Gastroesophageal sphincter (tissue), 4 donors: Measurements from ENCODE around the gene HIVEP3. TPM values are rescaled to one million over a fixed set of nuclear protein-coding genes. Genes with fewer than 3 reads are reported as not detected.

ENCODE experiments used
- ATAC-seq: fragments of 150-250 bp; one replicate; pipeline ENCODE4 v1.9.1; 2016; ENCODE audit warnings: mild to moderate bottlenecking, moderate library complexity
- H3K27ac ChIP-seq, 4 donors: fragments of 200-600 bp; sonication (generic) in 3 of 4; 1 replicate in 3 of 4; 2 replicates in 1 of 4; pipeline ENCODE4 v1.5.1; 2016 to 2019
- H3K27me3 ChIP-seq: fragments of 200-600 bp; sonication (generic); one replicate; pipeline ENCODE4 v1.5.1; 2019
- H3K36me3 ChIP-seq, 2 donors: fragments of 200-600 bp; sonication (generic); one replicate each; pipeline ENCODE4 v1.5.1; 2019; ENCODE audit warnings: control low read depth in 1 of 2
- H3K4me1 ChIP-seq, 3 donors: fragments of 200-600 bp; sonication (generic); 1 replicate in 2 of 3; 2 replicates in 1 of 3; pipeline ENCODE4 v1.5.1; 2016 to 2019; ENCODE audit warnings: control low read depth in 2 of 3
- H3K4me3 ChIP-seq, 2 donors: fragments of 200-600 bp; sonication (generic); one replicate each; pipeline ENCODE4 v1.5.1; 2019; ENCODE audit warnings: mild to moderate bottlenecking in 1 of 2, moderate library complexity in 1 of 2
- H3K9me3 ChIP-seq, 3 donors: fragments of 200-600 bp; sonication (generic); one replicate each; pipeline ENCODE4 v1.5.1; 2017 to 2019; ENCODE audit warnings: control low read depth in 2 of 3
- EP300 ChIP-seq: sonication (generic); formaldehyde crosslinking; IDR thresholded peaks from one replicate; pipeline ENCODE4 v1.6.1; 2017; ENCODE audit warnings: antibody characterized with exemption, mild to moderate bottlenecking
- POLR2A ChIP-seq, 2 donors: fragments of 450-650 bp; IDR thresholded peaks; one replicate each; pipeline ENCODE4 v1.6.1; 2017; ENCODE audit warnings: antibody characterized with exemption in 2 of 2, mild to moderate bottlenecking in 2 of 2, moderate library complexity in 1 of 2
- POLR2AphosphoS5 ChIP-seq: sonication (generic); formaldehyde crosslinking; IDR thresholded peaks from one replicate; pipeline ENCODE4 v1.6.1; 2017; ENCODE audit warnings: antibody characterized with exemption
- WGBS, 2 donors: methylation state at CpG; one replicate each; pipeline ENCODE4 v1.1.5; 2018; ENCODE audit warnings: low coverage in 1 of 2; 5-methylcytosine and 5-hydroxymethylcytosine counted together
- total RNA-seq, 4 donors: library from RNA; depleted of rRNA; stranded (reverse); fragments of >200 nt; gene quantifications; one replicate each; pipeline ENCODE4 v1.1.0, GENCODE V29; 2016
- TF ChIP-seq, protein P1 (sequence below), 4 experiments: fragments of 200-600 bp in 2 of 4; fragments of 450-650 bp in 2 of 4; sonication (generic) in 1 of 4; IDR thresholded peaks; one replicate each; pipeline ENCODE4 v1.5.1; 2017 to 2019; ENCODE audit warnings: antibody characterized with exemption in 4 of 4, mild to moderate bottlenecking in 2 of 4, moderate library complexity in 2 of 4

The HIVEP3 gene
- total RNA-seq, 4 donors from 2014 or later: 1.9 to 3.8 (median 2.8) TPM

DNA sequence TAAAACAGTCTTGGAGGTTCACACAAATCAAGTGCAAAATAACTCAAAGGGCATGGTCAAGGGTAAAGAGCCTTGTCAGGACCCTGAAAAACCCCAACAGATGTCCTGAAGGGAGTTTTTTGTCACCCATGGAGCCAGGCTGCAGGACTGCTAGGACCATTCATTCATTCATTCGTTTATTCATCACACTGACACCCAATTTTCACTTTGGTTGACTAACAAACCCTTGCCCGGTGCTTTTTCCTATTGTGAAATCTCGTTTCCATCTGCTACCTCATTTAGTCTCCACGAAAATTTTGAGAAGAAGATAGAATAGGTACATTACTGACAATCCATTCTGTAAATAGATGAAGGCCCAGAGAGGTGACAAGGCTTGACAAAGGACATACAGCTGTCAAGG is 216.0 kb downstream of the HIVEP3 start:
- H3K9me3 ChIP-seq: no peaks in the 10 kb centered on the region
- H3K36me3 ChIP-seq: no peaks in the 10 kb centered on the region
- 79 to 87% methylated on average over 4 of the region's 4 CpGs for WGBS, 2 donors
- H3K27me3 ChIP-seq: no peaks in the 10 kb centered on the region
- H3K4me3 ChIP-seq: no peak overlapping the region
- H3K4me1 ChIP-seq: no peaks in the 10 kb centered on the region
- no peak overlapping the region for H3K27ac ChIP-seq
- TF ChIP-seq EP300: no peak
- TF ChIP-seq, protein P1, sequence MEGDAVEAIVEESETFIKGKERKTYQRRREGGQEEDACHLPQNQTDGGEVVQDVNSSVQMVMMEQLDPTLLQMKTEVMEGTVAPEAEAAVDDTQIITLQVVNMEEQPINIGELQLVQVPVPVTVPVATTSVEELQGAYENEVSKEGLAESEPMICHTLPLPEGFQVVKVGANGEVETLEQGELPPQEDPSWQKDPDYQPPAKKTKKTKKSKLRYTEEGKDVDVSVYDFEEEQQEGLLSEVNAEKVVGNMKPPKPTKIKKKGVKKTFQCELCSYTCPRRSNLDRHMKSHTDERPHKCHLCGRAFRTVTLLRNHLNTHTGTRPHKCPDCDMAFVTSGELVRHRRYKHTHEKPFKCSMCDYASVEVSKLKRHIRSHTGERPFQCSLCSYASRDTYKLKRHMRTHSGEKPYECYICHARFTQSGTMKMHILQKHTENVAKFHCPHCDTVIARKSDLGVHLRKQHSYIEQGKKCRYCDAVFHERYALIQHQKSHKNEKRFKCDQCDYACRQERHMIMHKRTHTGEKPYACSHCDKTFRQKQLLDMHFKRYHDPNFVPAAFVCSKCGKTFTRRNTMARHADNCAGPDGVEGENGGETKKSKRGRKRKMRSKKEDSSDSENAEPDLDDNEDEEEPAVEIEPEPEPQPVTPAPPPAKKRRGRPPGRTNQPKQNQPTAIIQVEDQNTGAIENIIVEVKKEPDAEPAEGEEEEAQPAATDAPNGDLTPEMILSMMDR (IDR thresholded peaks at IDR 0.05): no peak
- no peak for TF ChIP-seq POLR2AphosphoS5
- ATAC-seq: no peak

DNA sequence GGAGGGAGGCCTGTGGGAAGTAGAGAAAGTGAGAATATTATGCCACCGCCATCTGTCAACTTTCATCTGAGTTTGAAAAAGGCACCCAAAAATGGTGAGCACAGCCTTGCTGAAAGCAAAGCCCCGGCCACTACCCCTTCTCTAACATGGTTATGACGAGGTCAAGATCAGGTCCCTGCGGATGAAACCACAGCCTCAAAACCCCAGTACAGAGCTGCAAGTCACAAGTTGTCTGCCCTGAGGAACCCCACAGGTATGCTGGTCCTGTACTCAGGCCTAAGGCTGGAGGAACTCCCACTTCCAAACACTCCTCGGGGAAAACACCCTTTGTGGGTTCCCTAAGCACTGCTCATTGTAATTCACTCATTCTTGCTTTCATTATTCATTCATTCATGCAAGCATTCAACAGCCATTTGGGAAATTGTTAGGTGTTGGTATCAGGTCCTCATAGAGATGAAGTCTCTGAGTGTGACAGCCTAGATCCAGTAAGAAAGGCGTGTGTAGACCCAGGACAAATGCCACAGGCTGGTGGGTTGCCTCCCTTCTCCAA is 217.7 kb downstream of the HIVEP3 start:
- TF ChIP-seq POLR2AphosphoS5: no peak
- TF ChIP-seq EP300: no peak
- TF ChIP-seq, protein P1 (IDR thresholded peaks at IDR 0.05): no peak
- no peak for TF ChIP-seq POLR2A (IDR thresholded peaks at IDR 0.05)
- WGBS, 2 donors: 90 to 93% methylated on average over 5 to 6 of the region's 6 CpGs
- Histone ChIP-seq H3K4me3 (no peak overlapping the region), H3K9me3 (no peaks in the 10 kb centered on the region), H3K36me3 (no peaks in the 10 kb centered on the region), H3K4me1 (no peaks in the 10 kb centered on the region), H3K27ac (no peak overlapping the region), H3K27me3 (no peaks in the 10 kb centered on the region)
- ATAC-seq: no peak

DNA sequence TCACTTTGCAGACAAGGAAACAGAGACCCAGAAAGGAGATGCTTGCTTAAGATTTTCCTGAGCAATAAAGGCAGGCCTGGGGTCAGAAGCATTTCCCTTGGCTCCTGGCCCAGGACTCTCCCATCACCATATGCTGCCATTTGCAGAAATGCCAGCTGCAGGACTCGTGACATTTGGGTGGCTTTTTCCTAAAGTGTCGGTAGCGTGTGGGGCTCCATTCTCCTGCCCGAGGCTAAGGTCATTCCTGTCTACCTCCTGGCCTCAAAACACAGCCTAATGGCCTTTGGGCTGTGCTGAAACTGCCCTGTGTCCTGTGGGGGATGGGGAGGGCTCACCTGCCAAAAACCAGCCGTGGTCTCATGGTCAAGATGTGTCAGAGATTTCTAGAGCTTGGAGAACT is 218.1 kb downstream of the HIVEP3 start:
- no peaks in the 10 kb centered on the region for H3K4me1 ChIP-seq
- H3K9me3 ChIP-seq: no peaks in the 10 kb centered on the region
- no peak for ATAC-seq
- WGBS, 2 donors: no CpG with 5 or more reads among the region's 5 CpGs
- H3K27ac ChIP-seq: no peak overlapping the region
- no peaks in the 10 kb centered on the region for H3K27me3 ChIP-seq
- TF ChIP-seq POLR2A (IDR thresholded peaks at IDR 0.05) (no peak), EP300 (no peak), POLR2AphosphoS5 (no peak)
- TF ChIP-seq, protein P1 (IDR thresholded peaks at IDR 0.05): no peak
- H3K4me3 ChIP-seq: no peak overlapping the region
- no peaks in the 10 kb centered on the region for H3K36me3 ChIP-seq

DNA sequence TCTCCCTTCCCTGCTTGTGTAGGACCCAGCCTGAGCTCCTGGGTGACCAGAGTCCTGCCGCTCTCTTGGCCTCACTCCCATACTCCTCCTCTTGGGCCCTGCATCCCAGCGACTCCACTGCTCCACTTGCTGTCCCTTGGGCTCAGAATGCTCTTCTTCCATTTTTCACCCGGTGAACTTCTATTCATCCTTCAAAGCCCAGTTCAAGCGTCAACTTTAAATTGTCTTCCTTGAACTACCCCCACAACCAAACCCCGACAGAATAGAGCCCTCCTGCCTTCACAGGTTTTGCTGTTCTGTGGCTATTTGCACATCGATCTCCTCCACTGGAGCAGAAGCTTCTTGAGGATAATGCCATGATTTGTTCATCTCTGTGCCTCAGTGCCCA is 218.9 kb downstream of the HIVEP3 start:
- Histone ChIP-seq H3K4me3 (no peak overlapping the region), H3K27me3 (no peaks in the 10 kb centered on the region), H3K4me1 (no peaks in the 10 kb centered on the region), H3K27ac (no peak overlapping the region), H3K36me3 (no peaks in the 10 kb centered on the region), H3K9me3 (no peaks in the 10 kb centered on the region)
- 92 to 96% methylated on average over 3 to 4 of the region's 6 CpGs for WGBS, 2 donors
- no peak for TF ChIP-seq EP300
- TF ChIP-seq POLR2A (IDR thresholded peaks at IDR 0.05): no peak
- TF ChIP-seq, protein P1 (IDR thresholded peaks at IDR 0.05): no peak
- TF ChIP-seq POLR2AphosphoS5: no peak
- no peak for ATAC-seq

DNA sequence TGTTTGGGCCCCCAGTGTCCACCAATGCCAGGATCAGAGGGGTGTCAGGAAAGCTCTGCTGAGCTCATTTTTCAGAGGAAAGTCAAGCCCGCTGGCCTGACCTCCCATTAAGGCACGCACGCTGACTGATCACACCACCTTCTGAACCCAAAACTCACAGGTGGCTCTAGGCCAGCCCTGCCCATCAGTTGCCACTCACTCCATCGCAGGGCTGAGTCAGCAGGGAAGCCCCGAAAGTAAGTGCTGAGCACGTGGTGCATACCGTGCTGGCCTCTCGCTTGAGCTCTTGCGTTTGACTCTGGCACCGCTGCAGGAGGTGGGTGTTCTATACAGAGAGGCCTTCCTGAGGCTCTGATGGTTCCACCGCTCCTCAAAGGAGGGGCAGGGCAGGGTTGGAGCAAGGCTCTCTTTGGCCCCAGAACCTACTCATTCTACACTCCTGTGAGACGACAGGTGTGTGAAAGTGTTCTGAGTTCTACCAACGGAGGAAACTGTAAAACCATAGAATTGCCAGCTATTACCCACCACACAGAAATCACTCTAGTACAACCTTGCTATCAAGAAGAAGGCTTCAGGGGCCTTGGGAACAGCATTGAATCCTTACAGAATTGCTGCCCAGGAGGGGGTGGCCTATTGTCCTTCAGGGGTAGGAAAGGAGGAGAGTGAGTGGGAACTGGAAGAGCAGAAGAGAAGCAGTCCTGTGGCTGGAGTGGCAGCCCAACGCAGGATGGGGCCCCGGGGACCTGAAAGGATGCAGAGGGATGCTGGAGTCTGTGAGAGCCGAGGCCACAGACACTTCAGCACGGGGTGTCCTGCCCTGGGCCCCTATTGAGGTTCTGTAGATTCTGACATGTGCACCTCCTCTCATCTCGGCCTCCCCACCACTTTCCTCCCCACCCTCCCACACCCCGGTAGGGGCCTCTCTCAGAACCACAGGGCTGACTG is 219.5 kb downstream of the HIVEP3 start:
- ATAC-seq: no peak

More for the DNA sequence above, 219.5 kb downstream of the HIVEP3 start:
- no peaks in the 10 kb centered on the region for H3K9me3 ChIP-seq
- H3K36me3 ChIP-seq: no peaks in the 10 kb centered on the region
- no peaks in the 10 kb centered on the region for H3K27me3 ChIP-seq
- no peak overlapping the region for H3K4me3 ChIP-seq
- no peaks in the 10 kb centered on the region for H3K4me1 ChIP-seq
- TF ChIP-seq EP300 (no peak), POLR2A (IDR thresholded peaks at IDR 0.05) (no peak), POLR2AphosphoS5 (no peak)
- TF ChIP-seq, protein P1 (IDR thresholded peaks at IDR 0.05): no peak
- WGBS, 2 donors: 88 to 89% methylated on average over 6 to 8 of the region's 19 CpGs
- no peak overlapping the region for H3K27ac ChIP-seq
